Stimulated activated CD8-positive, alpha-beta memory T cell treated with anti-CD3 and anti-CD28 coated beads, Interleukin-4, amount 100 ng/mL, for 1 hour (primary cell): Measurements from ENCODE around the gene PFKP.

ENCODE experiments used
- DNase-seq, 2 donors: peaks; one replicate each; pipeline ENCODE4 v3.0.0-alpha.2; 2020; ENCODE audit warnings: low read depth in 2 of 2, low spot score in 1 of 2

Gene PFKP

GRCh38 chr10:3133948-3134347 lies 66.6 kb downstream of the PFKP start:
- DNase-seq, result no peak

DNA sequence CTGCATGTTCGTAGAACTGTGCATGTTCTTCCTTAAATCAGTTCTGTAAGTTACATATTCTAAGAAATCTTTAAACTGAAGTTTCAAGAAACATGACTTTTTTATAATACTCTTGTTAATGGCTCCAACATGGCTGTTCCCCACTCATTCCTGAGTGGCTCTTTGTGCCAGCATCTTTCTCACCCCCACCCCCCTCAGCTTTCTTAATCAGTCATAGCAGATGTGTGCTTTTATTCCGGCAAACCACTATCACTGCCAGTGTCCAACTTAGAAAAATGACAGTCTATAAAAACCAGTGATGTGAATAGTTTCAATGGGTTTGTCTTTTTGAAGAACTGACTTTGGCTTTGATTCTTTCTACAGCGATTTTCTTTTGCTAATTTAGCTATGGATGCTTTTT lies 67.7 kb downstream of the PFKP start:
- DNase-seq, result no peak

GRCh38 chr10:3136336-3136735 lies 69.0 kb downstream of the PFKP start:
- DNase-seq, result no peak

DNA sequence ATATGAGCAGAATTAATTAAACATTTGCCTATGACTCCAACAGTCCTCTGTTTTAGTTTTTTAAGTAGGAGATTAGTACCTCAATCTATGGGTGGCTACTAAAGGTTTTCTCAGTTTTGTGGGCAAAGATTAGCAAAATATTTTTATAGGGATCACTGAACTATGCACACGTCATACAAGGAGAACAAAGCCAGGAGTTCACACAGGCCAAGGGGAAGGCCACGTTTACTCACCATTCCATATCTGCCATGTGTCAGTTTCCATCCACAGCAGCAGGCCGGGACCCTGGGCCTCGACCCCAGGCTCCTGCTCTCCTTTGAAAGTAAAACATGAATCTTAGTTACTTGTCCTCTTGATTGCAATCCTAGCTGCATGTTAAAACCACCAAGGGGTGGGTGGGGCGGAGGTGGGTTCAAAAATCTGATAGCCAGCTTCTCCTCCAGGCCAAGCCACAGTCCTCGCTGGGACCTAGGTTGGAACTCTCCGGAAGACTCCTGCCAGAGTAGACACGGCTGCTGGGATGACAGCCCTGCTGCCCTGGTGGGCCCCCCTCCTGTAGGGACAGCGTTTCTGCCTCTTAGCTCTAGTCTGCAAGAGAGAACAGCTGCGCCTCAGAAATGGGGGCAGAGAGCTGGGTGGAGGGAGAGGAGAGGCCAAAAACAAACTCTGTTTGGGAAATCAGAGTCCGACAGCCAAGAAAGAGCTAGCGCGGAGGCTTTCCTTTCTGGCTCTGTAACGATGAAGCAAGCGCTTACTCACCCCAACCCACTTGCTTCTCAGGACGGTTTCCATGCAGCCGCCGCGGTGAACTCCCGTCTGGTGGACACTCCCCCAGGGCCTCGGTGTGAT lies 69.6 kb downstream of the PFKP start:
- DNase-seq, result no peak

DNA sequence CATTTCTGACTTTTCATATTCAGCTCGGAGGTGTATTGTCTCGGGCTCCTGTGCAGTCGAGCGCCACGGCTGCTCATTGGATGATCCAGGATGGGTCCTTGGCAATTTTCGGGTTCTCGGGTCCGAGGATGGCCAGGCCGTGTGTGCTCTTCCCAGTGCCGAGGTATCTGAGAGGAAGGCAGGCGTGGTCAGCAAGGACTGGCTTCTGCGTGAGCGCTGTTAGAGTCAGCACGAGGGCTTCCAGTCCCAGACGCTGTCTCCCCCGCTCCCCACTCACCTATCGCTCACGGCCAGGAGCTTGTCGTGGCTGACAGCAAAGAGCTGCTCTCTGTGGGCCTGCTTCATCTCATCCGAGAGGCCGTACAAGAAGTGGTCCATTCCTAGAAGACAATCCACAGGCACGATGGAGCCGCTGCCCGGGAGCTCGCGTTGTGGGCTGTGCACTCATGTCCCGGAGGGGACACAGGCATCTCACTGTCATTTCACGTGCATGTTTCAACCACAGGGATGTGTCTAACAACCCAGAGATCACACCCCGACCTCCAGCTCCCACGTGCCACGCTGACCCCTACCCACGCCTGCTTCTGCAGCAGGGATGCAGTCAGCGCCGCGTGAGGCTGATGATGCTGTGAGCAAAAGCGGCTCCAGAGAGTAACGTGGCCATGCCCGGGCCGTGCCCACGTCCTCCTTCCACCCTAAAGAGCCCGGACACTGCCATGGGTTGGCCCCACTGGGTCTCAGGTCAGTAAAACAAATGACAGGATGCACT lies 70.8 kb downstream of the PFKP start:
- DNase-seq, result no peak

DNA sequence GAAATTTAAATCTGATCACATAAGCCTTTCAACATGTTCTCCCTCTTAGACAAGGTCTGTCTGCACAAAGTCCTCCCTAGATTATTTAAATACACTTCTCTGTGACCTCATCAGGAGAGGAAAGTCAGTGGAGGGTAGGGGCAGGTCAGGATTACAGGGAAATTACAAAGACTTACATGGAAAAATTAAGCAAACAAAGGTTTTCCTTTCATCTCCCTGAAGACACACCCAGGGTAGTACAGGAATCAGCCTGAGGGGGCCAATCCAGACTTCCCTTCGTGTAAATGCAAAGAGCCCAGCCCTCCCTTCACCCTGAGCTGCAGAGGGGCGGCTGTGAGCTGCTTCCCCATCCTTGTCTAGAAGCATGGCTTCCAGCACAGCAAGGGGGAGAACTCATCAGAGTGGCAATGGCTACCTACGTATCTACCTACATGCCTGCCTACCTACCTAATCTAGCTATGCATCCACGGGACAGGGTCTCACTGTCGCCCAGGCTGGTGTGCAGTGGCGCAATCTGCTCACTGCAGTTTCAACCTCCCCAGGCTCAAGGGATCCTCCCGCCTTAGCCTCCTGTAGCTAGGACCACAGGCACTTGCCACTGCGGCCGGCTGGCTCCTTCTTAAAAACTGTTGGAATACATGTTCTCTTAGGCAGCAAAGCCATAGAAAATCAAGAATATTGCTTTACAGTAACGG lies 72.0 kb downstream of the PFKP start:
- DNase-seq, result no peak

- no peak for DNase-seq
These were observed 72.9 kb downstream of the PFKP start for GRCh38 chr10:3140280-3140679.

GRCh38 chr10:3141351-3142005 lies 74.1 kb downstream of the PFKP start:
- DNase-seq, result no peak

DNA sequence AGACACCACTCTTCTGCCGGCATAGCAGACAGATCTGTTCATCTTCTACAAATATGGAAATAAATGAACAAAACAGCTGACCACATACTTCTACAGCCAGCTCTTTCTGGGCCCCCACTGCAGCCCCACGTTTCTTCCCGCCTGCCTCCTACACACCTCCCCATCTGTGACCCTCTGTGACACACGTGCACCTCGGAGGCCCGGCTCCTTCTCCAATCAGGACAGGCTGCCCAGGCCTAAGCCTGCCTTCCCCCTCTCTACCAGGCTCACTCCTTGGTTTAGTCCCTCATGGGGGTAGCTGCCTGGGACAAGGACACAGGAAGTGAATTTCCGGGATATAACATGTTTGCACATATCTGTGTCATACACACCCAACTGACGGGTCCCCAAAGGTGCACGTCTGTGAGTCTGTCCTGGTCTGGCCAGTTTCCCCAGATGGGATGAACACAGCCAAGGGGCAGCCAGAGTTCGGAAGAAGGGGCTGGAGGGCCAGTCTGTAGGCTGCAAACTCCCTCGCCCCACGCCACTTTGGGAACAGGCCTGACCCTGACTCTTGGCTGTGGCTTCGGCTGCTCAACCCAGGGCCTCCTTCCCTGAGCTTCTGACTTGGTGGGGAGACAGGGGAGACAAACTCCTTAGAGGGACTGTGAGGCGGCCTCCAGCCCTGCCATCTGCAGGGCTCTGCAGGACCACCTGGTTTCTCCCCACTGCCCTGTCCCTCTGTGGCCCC lies 75.0 kb downstream of the PFKP start:
- no peak for DNase-seq

GRCh38 chr10:3143366-3143765 lies 76.0 kb downstream of the PFKP start:
- DNase-seq, result no peak

GRCh38 chr10:3143791-3144434 lies 76.6 kb downstream of the PFKP start:
- no peak for DNase-seq

- no peak for DNase-seq
These were observed 78.0 kb downstream of the PFKP start for GRCh38 chr10:3145366-3145765.

- no peak for DNase-seq
These were observed 78.9 kb downstream of the PFKP start for GRCh38 chr10:3146289-3146688.

- no peak for DNase-seq
These were observed 79.9 kb downstream of the PFKP start for GRCh38 chr10:3147117-3147820.

DNA sequence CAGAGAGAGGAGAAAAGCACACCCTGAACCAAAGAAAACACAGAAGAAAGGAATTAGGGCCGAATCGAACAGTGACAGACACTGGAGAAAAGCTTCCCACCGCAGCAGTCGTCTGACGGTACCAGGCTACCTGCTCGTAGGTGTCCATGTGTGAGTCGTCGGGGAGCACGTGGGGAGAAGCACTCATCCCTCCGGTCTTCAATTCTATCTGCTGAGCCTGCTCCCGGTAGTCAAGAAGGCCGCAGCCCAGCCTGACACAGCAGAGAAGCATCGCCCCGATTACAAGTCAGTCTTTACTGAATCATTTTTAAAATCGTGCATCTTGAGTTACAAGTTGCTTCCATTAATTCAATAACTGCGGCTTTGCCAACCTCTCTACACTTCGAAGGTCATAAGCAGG lies 80.7 kb downstream of the PFKP start:
- no peak for DNase-seq

- no peak for DNase-seq
These were observed 81.6 kb downstream of the PFKP start for GRCh38 chr10:3148994-3149393.

DNA sequence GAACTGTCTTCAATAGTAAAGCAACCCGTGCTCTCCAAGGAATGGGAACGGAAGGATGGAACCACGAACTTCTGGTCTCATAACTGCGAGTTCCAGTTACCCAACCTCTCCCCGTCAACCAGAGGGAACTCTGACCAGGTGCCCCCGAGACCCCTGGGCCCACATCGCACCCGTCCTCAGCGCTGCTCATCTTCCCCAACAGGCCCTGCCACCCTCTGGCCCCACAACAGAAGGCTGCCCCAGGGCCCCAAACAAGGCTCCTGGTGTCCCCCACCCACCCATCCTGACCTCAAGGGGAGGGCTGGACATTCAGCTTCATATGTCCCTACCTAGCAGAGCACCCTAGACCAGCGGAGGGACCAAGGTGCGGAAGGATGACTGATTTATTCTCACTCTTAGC lies 82.6 kb downstream of the PFKP start:
- DNase-seq, result no peak

- DNase-seq, result no peak
These were observed 83.0 kb downstream of the PFKP start for GRCh38 chr10:3150366-3150765.

GRCh38 chr10:3150961-3151360 lies 83.6 kb downstream of the PFKP start:
- DNase-seq, result no peak
